ENCODE measurements around the gene LRRC75B. TPM values are rescaled to one million over a fixed set of nuclear protein-coding genes. Genes with fewer than 3 reads are reported as not detected.

LRRC75B gene
- total and polyA plus RNA-seq, 2 of the 13 experiments (the other 11 are each of a cell fraction or from before 2014, with no cell fraction given) = 11.8 to 34.8 TPM

DNA sequence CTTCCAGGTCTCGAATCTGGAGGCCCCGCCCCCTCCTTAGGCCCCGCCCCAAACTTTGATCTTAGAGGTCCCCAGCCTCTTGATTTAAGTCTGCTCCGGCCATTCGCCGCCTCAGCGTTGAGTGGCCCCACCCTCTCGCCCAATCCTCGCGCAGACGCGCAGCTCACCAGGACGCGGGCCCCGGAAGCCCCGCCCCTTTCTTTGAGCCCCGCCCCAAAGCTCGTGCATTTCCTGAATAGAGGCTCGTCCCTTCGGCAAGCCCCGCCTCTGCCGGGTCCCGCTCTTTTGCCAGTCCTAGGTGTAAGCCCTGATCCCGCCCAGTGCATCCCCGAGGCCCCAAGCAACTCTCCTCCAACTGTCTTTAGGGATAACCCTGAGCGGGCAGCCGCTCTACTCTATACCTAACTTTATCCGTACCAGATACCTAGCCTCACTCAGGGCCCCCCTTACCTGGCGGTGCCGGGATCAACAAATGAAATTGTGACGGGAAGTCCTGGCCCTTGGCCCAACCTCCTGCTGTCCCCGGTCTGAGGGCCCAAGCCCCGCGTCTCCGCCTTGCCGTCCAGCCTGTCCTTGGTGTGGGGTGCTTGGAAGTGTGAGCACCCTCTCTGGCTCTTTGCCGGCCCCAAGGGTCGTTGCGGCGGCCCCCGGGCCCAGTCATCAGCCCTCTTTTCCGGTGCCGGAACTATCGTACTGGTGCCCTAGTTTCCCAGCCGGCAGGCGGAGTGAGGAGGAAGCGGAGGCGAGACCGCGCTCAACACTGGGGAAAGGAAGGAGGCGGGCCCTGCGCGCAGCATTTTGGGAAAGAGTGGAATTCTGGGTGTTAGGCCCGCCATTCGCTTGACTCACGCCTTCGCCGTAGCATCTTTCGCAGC, 37.5 kb downstream of the LRRC75B start, which contains the start of gene SNRPD3 (continued):
- TF ChIP-seq RNF219 (CRISPR knock-in tag; IDR thresholded peaks at IDR 0.05) = 0 out of 2 replicates have a peak, but pooled peaks have one; percentile 67
- 0 out of 2 replicates have a peak, but pooled peaks have one; percentile 39 for TF ChIP-seq ZFP36L1 (CRISPR knock-in tag; IDR thresholded peaks at IDR 0.05)
- no peak for TF ChIP-seq ZNF382 (CRISPR knock-in tag; IDR thresholded peaks at IDR 0.05; ENCODE audit: borderline replicate concordance)
- TF ChIP-seq BHLHE40 (IDR thresholded peaks at IDR 0.05; ENCODE audit: low read length) = no peak
- peak; percentile 77 for TF ChIP-seq ELF3 (CRISPR knock-in tag; IDR thresholded peaks at IDR 0.05)
- TF ChIP-seq PHF8 (CRISPR knock-in tag; IDR thresholded peaks at IDR 0.05) = peak; percentile 94
- TF ChIP-seq MAFF (IDR thresholded peaks at IDR 0.05; ENCODE audit: low read depth, low read length) = no peak
- no peak for TF ChIP-seq SNRNP70 (IDR thresholded peaks at IDR 0.05; ENCODE audit: low read depth, low read length)
- TF ChIP-seq KMT2B (CRISPR knock-in tag; IDR thresholded peaks at IDR 0.05) = peak; percentile 95
- peak; percentile 47; the same call in 1 of the 2 replicates for TF ChIP-seq CHD4 (IDR thresholded peaks at IDR 0.05; ENCODE audit: borderline replicate concordance, low read length)
- TF ChIP-seq SPEN (CRISPR knock-in tag; IDR thresholded peaks at IDR 0.05; ENCODE audit: low read depth) = peak; percentile 98; the same call in 1 of the 2 replicates
- TF ChIP-seq ZBTB26 (CRISPR knock-in tag; IDR thresholded peaks at IDR 0.05; ENCODE audit: borderline replicate concordance) = no peak
- no peak for TF ChIP-seq ZNF484 (CRISPR knock-in tag; IDR thresholded peaks at IDR 0.05; ENCODE audit: borderline replicate concordance, low read depth)
- no peak for TF ChIP-seq ZNF558 (CRISPR knock-in tag; IDR thresholded peaks at IDR 0.05; ENCODE audit: borderline replicate concordance)
- TF ChIP-seq CBX1 (IDR thresholded peaks at IDR 0.05; ENCODE audit: low read depth) = peak; percentile 81
- TF ChIP-seq, protein P1, sequence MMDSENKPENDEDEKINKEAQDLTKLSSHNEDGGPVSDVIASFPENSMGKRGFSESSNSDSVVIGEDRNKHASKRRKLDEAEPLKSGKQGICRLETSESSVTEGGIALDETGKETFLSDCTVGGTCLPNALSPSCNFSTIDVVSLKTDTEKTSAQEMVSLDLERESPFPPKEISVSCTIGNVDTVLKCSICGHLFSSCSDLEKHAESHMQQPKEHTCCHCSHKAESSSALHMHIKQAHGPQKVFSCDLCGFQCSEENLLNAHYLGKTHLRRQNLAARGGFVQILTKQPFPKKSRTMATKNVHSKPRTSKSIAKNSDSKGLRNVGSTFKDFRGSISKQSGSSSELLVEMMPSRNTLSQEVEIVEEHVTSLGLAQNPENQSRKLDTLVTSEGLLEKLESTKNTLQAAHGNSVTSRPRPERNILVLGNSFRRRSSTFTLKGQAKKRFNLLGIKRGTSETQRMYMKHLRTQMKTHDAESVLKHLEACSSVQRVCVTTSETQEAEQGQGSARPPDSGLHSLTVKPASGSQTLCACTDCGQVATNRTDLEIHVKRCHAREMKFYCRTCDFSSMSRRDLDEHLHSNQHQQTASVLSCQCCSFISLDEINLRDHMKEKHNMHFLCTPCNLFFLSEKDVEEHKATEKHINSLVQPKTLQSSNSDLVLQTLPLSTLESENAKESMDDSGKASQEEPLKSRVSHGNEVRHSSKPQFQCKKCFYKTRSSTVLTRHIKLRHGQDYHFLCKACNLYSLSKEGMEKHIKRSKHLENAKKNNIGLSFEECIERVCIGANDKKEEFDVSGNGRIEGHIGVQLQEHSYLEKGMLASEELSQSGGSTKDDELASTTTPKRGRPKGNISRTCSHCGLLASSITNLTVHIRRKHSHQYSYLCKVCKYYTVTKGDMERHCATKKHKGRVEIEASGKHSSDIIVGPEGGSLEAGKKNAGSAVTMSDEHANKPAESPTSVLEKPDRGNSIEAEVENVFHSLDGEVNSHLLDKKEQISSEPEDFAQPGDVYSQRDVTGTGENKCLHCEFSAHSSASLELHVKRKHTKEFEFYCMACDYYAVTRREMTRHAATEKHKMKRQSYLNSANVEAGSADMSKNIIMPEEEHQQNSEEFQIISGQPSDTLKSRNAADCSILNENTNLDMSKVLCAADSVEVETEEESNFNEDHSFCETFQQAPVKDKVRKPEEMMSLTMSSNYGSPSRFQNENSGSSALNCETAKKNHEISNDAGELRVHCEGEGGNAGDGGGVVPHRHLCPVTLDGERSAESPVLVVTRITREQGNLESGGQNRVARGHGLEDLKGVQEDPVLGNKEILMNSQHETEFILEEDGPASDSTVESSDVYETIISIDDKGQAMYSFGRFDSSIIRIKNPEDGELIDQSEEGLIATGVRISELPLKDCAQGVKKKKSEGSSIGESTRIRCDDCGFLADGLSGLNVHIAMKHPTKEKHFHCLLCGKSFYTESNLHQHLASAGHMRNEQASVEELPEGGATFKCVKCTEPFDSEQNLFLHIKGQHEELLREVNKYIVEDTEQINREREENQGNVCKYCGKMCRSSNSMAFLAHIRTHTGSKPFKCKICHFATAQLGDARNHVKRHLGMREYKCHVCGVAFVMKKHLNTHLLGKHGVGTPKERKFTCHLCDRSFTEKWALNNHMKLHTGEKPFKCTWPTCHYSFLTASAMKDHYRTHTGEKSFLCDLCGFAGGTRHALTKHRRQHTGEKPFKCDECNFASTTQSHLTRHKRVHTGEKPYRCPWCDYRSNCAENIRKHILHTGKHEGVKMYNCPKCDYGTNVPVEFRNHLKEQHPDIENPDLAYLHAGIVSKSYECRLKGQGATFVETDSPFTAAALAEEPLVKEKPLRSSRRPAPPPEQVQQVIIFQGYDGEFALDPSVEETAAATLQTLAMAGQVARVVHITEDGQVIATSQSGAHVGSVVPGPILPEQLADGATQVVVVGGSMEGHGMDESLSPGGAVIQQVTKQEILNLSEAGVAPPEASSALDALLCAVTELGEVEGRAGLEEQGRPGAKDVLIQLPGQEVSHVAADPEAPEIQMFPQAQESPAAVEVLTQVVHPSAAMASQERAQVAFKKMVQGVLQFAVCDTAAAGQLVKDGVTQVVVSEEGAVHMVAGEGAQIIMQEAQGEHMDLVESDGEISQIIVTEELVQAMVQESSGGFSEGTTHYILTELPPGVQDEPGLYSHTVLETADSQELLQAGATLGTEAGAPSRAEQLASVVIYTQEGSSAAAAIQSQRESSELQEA (CRISPR knock-in tag; IDR thresholded peaks at IDR 0.05; ENCODE audit: not compliant biosample characterization) = peak; percentile 59
- TF ChIP-seq EEA1 (CRISPR knock-in tag; IDR thresholded peaks at IDR 0.05; ENCODE audit: borderline replicate concordance) = peak; percentile 98

All from HepG2 (cell line).